SK-N-SH (cell line): ENCODE measurements around the gene REX1BD. TPM values are rescaled to one million over a fixed set of nuclear protein-coding genes. Genes with fewer than 3 reads are reported as not detected.

ENCODE experiments used
- CTCF ChIA-PET: fragments of 300-600, 350-600 bp; formaldehyde crosslinking; extraction: SDS; loops from one replicate; lab custom pipeline; 2021; lab: Yijun Ruan, JAX
- POLR2A ChIA-PET: fragments of 350-600 bp; sonication (Branson Sonifier 250); formaldehyde crosslinking; extraction: SDS; loops from one replicate; lab custom pipeline; 2020; ENCODE audit warnings: antibody characterized with exemption, inconsistent platforms; lab: Yijun Ruan, JAX
- DNase-seq: peaks from one replicate; pipeline ENCODE4 v3.0.0; 2012
- H2AFZ ChIP-seq: fragments of 200-600 bp; sonication (generic); 2 replicates; pipeline ENCODE4 v1.8.1; 2016; ENCODE audit warnings: antibody characterized with exemption, mild to moderate bottlenecking, low read depth
- H3F3A ChIP-seq: fragments of 200-600 bp; sonication (generic); replicated peaks from 2 replicates; pipeline ENCODE3; 2016; ENCODE audit warnings: antibody characterized with exemption, mild to moderate bottlenecking; ENCODE audit not compliant: insufficient read depth
- H3K27ac ChIP-seq, 2 experiments: fragments of 200-500 bp in 1 of 2; fragments of 200-600 bp in 1 of 2; sonication (Bioruptor generic) in 1 of 2; sonication (generic), shearing (Covaris generic) in 1 of 2; 2 replicates each; pipeline versions ENCODE4 v1.5.1 to v1.6.1; 2014 to 2016; ENCODE audit warnings: low read depth in 2 of 2, inconsistent platforms in 1 of 2, low read length in 1 of 2, mild to moderate bottlenecking in 1 of 2, mixed read lengths in 1 of 2
- H3K27me3 ChIP-seq: fragments of 200-600 bp; sonication (generic), shearing (Covaris generic); 2 replicates; pipeline ENCODE4 v1.6.1; 2016; ENCODE audit warnings: mixed run types; ENCODE audit not compliant: insufficient read depth
- H3K36me3 ChIP-seq, 2 experiments: fragments of 200-500 bp in 1 of 2; fragments of 200-600 bp in 1 of 2; sonication (Bioruptor generic) in 1 of 2; sonication (generic) in 1 of 2; replicated peaks in 1 of 2; 2 replicates each; pipeline versions ENCODE3 to v1.5.1; 2014 to 2016; ENCODE audit warnings: low read length in 1 of 2, mild to moderate bottlenecking in 1 of 2; ENCODE audit not compliant: insufficient read depth in 2 of 2, control insufficient read depth in 1 of 2
- H3K4me1 ChIP-seq, 2 experiments: fragments of 200-500 bp in 1 of 2; fragments of 200-600 bp in 1 of 2; sonication (Bioruptor generic) in 1 of 2; sonication (generic), shearing (Covaris generic) in 1 of 2; 2 replicates each; pipeline versions ENCODE4 v1.5.1 to v1.6.1; 2014 to 2016; ENCODE audit warnings: low read depth in 1 of 2, low read length in 1 of 2, mixed run types in 1 of 2; ENCODE audit not compliant: insufficient read depth in 2 of 2, control insufficient read depth in 1 of 2
- H3K4me2 ChIP-seq: fragments of 200-600 bp; sonication (generic), shearing (Covaris generic); 2 replicates; pipeline ENCODE4 v1.6.1; 2017; ENCODE audit warnings: mixed run types
- H3K4me3 ChIP-seq, 2 experiments: fragments of 200-500 bp in 1 of 2; fragments of 200-600 bp in 1 of 2; sonication (Bioruptor generic) in 1 of 2; sonication (generic), shearing (Covaris generic) in 1 of 2; 2 replicates each; pipeline versions ENCODE4 v1.5.1 to v1.8.1; 2014 to 2016; ENCODE audit warnings: low read depth in 2 of 2, inconsistent platforms in 1 of 2, low read length in 1 of 2, mild to moderate bottlenecking in 1 of 2, mixed read lengths in 1 of 2, moderate library complexity in 1 of 2
- H3K79me2 ChIP-seq: fragments of 200-600 bp; sonication (generic); 2 replicates; pipeline ENCODE4 v1.8.1; 2017; ENCODE audit warnings: mild to moderate bottlenecking; ENCODE audit not compliant: insufficient read depth
- H3K9ac ChIP-seq: fragments of 200-600 bp; sonication (generic); 2 replicates; pipeline ENCODE4 v1.6.1; 2017; ENCODE audit warnings: mixed run types
- H3K9me2 ChIP-seq: fragments of 200-600 bp; sonication (generic); 2 replicates; pipeline ENCODE4 v1.6.1; 2017; ENCODE audit warnings: mixed run types
- H3K9me3 ChIP-seq: fragments of 200-600 bp; sonication (generic); 2 replicates; pipeline ENCODE4 v1.6.1; 2017; ENCODE audit warnings: mixed run types, mild to moderate bottlenecking, moderate library complexity
- H4K20me1 ChIP-seq: fragments of 200-600 bp; sonication (generic); 2 replicates; pipeline ENCODE4 v1.6.1; 2017; ENCODE audit warnings: mild to moderate bottlenecking, mixed run types; ENCODE audit not compliant: insufficient read depth
- ELF1 ChIP-seq: IDR thresholded peaks from 2 replicates; pipeline ENCODE4 v1.4.0; 2012
- EZH2phosphoT487 ChIP-seq: fragments of 200-600 bp; sonication (generic); IDR thresholded peaks from 2 replicates; pipeline ENCODE4 v1.6.1; 2017; ENCODE audit warnings: low read depth, mixed run types, mild to moderate bottlenecking, antibody characterized with exemption, moderate library complexity, borderline replicate concordance
- FOXM1 ChIP-seq: IDR thresholded peaks from 2 replicates; pipeline ENCODE4 v1.4.0; 2012; ENCODE audit warnings: low read depth, mild to moderate bottlenecking
- GATA2 ChIP-seq: sonication (generic); formaldehyde crosslinking; IDR thresholded peaks from 2 replicates; pipeline ENCODE4 v1.5.0; 2020; ENCODE audit warnings: mild to moderate bottlenecking, missing genetic modification reagents
- RAD21 ChIP-seq: IDR thresholded peaks from 2 replicates; pipeline ENCODE4 v1.6.1; 2012; ENCODE audit warnings: mild to moderate bottlenecking, low read length
- RFX5 ChIP-seq: IDR thresholded peaks from 2 replicates; pipeline ENCODE4 v1.6.1; 2012; ENCODE audit warnings: mild to moderate bottlenecking, improper control_type of control experiment, low read length
- RXRA ChIP-seq: IDR thresholded peaks from 2 replicates; pipeline ENCODE4 v1.4.0; 2012; ENCODE audit warnings: low read depth, mild to moderate bottlenecking, borderline replicate concordance
- TCF12 ChIP-seq: IDR thresholded peaks from 2 replicates; pipeline ENCODE4 v1.4.0; 2012
- YY1 ChIP-seq: IDR thresholded peaks from 2 replicates; pipeline ENCODE4 v1.4.0; 2012; ENCODE audit warnings: low read depth, mild to moderate bottlenecking
- WGBS: methylation state at CpG from one replicate; pipeline ENCODE4 v1.1.6; 2017; ENCODE audit warnings: low lambda C conversion rate; 5-methylcytosine and 5-hydroxymethylcytosine counted together
- polyA plus RNA-seq, 3 experiments: library from polyadenylated mRNA; depleted of rRNA; stranded (reverse); fragments of >200 nt; gene quantifications; 2 replicates each; pipeline ENCODE4 v1.2.3, GENCODE V29; 2012
- TF ChIP-seq, protein P1 (sequence below): IDR thresholded peaks from 2 replicates; pipeline ENCODE4; 2012
- TF ChIP-seq, protein P2 (sequence below): IDR thresholded peaks from 2 replicates; pipeline ENCODE4 v1.6.1; 2012; ENCODE audit warnings: mild to moderate bottlenecking, low read depth, low read length, moderate library complexity
- TF ChIP-seq, protein P3 (sequence below): fragments of 200-600 bp; sonication (generic); IDR thresholded peaks from 2 replicates; pipeline ENCODE4 v1.6.1; 2017; ENCODE audit warnings: antibody characterized with exemption, mild to moderate bottlenecking, moderate library complexity

Gene REX1BD
- polyA plus RNA-seq, 1 of the 3 experiments (the other 2 are of a cell fraction) = 159 TPM

- peaks cover 47% of the 10 kb centered on the region for H3K79me2 ChIP-seq
Observed at GRCh38 chr19:18562086-18562485, 26.5 kb upstream of the REX1BD start.

More at GRCh38 chr19:18562086-18562485, 26.5 kb upstream of the REX1BD start:
- DNase-seq = no peak
- H3K27me3 ChIP-seq = no peaks in the 10 kb centered on the region
- no peaks in the 10 kb centered on the region for H3K9me2 ChIP-seq
- H3K36me3 ChIP-seq = peaks cover 11 to 19% of the 10 kb centered on the region in 2 experiments
- H3K9me3 ChIP-seq = no peaks in the 10 kb centered on the region
- no peak overlapping the region for H3K27ac ChIP-seq
- 95% methylated on average over 10 of the region's 14 CpGs for WGBS
- no peak overlapping the region for H2AFZ ChIP-seq
- H3F3A ChIP-seq = no peaks in the 10 kb centered on the region
- H3K9ac ChIP-seq = no peak overlapping the region
- CTCF ChIA-PET = no interaction called here
- POLR2A ChIA-PET = no interaction called here
- no peak overlapping the region for H3K4me3 ChIP-seq
- H3K4me1 ChIP-seq = peaks cover 0 to 5% of the 10 kb centered on the region in 2 experiments; a peak in 1 of 4 replicates
- H4K20me1 ChIP-seq = no peaks in the 10 kb centered on the region
- TF ChIP-seq RFX5 = no peak
- no peak for TF ChIP-seq EZH2phosphoT487
- TF ChIP-seq YY1 = no peak
- TF ChIP-seq, protein P1, sequence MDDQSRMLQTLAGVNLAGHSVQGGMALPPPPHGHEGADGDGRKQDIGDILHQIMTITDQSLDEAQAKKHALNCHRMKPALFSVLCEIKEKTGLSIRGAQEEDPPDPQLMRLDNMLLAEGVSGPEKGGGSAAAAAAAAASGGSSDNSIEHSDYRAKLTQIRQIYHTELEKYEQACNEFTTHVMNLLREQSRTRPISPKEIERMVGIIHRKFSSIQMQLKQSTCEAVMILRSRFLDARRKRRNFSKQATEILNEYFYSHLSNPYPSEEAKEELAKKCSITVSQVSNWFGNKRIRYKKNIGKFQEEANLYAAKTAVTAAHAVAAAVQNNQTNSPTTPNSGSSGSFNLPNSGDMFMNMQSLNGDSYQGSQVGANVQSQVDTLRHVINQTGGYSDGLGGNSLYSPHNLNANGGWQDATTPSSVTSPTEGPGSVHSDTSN = no peak
- TF ChIP-seq RAD21 = no peak
- TF ChIP-seq FOXM1 = no peak
- TF ChIP-seq TCF12 = no peak
- TF ChIP-seq GATA2 (CRISPR knock-in tag) = no peak
- TF ChIP-seq RXRA = no peak
- TF ChIP-seq ELF1 = no peak
- TF ChIP-seq, protein P2, sequence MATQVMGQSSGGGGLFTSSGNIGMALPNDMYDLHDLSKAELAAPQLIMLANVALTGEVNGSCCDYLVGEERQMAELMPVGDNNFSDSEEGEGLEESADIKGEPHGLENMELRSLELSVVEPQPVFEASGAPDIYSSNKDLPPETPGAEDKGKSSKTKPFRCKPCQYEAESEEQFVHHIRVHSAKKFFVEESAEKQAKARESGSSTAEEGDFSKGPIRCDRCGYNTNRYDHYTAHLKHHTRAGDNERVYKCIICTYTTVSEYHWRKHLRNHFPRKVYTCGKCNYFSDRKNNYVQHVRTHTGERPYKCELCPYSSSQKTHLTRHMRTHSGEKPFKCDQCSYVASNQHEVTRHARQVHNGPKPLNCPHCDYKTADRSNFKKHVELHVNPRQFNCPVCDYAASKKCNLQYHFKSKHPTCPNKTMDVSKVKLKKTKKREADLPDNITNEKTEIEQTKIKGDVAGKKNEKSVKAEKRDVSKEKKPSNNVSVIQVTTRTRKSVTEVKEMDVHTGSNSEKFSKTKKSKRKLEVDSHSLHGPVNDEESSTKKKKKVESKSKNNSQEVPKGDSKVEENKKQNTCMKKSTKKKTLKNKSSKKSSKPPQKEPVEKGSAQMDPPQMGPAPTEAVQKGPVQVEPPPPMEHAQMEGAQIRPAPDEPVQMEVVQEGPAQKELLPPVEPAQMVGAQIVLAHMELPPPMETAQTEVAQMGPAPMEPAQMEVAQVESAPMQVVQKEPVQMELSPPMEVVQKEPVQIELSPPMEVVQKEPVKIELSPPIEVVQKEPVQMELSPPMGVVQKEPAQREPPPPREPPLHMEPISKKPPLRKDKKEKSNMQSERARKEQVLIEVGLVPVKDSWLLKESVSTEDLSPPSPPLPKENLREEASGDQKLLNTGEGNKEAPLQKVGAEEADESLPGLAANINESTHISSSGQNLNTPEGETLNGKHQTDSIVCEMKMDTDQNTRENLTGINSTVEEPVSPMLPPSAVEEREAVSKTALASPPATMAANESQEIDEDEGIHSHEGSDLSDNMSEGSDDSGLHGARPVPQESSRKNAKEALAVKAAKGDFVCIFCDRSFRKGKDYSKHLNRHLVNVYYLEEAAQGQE = no peak
- TF ChIP-seq, protein P3, sequence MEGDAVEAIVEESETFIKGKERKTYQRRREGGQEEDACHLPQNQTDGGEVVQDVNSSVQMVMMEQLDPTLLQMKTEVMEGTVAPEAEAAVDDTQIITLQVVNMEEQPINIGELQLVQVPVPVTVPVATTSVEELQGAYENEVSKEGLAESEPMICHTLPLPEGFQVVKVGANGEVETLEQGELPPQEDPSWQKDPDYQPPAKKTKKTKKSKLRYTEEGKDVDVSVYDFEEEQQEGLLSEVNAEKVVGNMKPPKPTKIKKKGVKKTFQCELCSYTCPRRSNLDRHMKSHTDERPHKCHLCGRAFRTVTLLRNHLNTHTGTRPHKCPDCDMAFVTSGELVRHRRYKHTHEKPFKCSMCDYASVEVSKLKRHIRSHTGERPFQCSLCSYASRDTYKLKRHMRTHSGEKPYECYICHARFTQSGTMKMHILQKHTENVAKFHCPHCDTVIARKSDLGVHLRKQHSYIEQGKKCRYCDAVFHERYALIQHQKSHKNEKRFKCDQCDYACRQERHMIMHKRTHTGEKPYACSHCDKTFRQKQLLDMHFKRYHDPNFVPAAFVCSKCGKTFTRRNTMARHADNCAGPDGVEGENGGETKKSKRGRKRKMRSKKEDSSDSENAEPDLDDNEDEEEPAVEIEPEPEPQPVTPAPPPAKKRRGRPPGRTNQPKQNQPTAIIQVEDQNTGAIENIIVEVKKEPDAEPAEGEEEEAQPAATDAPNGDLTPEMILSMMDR = no peak
- H3K4me2 ChIP-seq = no peak overlapping the region
